ENCODE results near the gene STN1. TPM values are rescaled to one million over a fixed set of nuclear protein-coding genes. Genes with fewer than 3 reads are reported as not detected.
A peak's percentile ranks its signal among the peaks of the same experiment; 100 is the strongest.

Gene STN1
- total RNA-seq, 1 experiment from 2014 or later: 28.9 TPM

DNA sequence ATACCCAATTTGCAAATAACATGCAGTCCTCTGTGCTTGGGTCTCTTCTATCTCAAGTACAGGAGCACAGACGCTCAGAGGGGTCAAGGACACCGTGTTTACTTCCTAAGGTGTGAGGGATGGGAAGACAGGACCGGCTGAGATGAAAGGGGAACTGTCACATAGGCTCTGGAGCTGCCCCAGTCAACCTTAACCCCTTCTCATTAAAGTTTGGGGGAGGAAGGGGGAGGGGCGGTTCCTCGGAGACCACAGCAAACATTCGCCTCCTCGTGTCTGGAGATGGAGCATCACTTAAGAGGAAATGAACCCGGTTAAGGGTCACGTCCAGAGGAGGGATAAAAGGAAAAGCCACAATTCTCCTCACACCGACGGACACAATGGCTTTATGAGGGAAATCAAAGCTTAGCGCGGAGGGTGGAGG is 63.7 kb downstream of the STN1 start:
- ATAC-seq: no peak; the same call in 1 of the 2 replicates
- Histone ChIP-seq H3K9me3 (ENCODE audit: control insufficient read depth, insufficient read depth, low read depth, low read length) (no peaks in the 10 kb centered on the region), H3K4me1 (ENCODE audit: control insufficient read depth, insufficient read depth, low read length) (peaks cover 37% of the 10 kb centered on the region), H3K36me3 (ENCODE audit: control insufficient read depth, insufficient read depth, low read length) (no peaks in the 10 kb centered on the region), H3K27me3 (ENCODE audit: control insufficient read depth, insufficient read depth, low read length) (no peaks in the 10 kb centered on the region), H3K4me3 (ENCODE audit: low read depth in 2 of 2, low read length in 2 of 2) (peak overlapping the region; percentile 45 to 75), H3K27ac (ENCODE audit: low read length) (peak overlapping the region; percentile 7)
- in situ Hi-C loops (cut with HindIII; ENCODE audit: low pct_unique_long_range_greater_than_20kb, low sequenced_read_pairs) (no loop called here), intact Hi-C loops (cut with micrococcal nuclease; ENCODE audit: unreplicated experiment) (loop anchor here (10.0 kb wide), 1 partner anchor 89 kb away; no protein-coding TSS in a partner anchor)
- ChIA-PET POLR2A (no interaction called here), CTCF (interaction anchor here (0.5 to 1.6 kb wide), 3 partner anchors 99 to 141 kb away, joined by 3 to 8 read pairs (median 4); no protein-coding TSS in a partner anchor)
- DNase-seq (ENCODE audit: low read depth, low spot score): no peak
- TF ChIP-seq, protein P1, sequence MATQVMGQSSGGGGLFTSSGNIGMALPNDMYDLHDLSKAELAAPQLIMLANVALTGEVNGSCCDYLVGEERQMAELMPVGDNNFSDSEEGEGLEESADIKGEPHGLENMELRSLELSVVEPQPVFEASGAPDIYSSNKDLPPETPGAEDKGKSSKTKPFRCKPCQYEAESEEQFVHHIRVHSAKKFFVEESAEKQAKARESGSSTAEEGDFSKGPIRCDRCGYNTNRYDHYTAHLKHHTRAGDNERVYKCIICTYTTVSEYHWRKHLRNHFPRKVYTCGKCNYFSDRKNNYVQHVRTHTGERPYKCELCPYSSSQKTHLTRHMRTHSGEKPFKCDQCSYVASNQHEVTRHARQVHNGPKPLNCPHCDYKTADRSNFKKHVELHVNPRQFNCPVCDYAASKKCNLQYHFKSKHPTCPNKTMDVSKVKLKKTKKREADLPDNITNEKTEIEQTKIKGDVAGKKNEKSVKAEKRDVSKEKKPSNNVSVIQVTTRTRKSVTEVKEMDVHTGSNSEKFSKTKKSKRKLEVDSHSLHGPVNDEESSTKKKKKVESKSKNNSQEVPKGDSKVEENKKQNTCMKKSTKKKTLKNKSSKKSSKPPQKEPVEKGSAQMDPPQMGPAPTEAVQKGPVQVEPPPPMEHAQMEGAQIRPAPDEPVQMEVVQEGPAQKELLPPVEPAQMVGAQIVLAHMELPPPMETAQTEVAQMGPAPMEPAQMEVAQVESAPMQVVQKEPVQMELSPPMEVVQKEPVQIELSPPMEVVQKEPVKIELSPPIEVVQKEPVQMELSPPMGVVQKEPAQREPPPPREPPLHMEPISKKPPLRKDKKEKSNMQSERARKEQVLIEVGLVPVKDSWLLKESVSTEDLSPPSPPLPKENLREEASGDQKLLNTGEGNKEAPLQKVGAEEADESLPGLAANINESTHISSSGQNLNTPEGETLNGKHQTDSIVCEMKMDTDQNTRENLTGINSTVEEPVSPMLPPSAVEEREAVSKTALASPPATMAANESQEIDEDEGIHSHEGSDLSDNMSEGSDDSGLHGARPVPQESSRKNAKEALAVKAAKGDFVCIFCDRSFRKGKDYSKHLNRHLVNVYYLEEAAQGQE (IDR thresholded peaks at IDR 0.05; ENCODE audit: insufficient read depth in 1 of 2, low read depth in 2 of 2, low read length in 1 of 2): no peak
- TF ChIP-seq TCF7L2 (IDR thresholded peaks at IDR 0.05; ENCODE audit: low read depth, low read length): peak; percentile 84
- 0 out of 2 replicates have a peak, but pooled peaks have one; percentile 10 for TF ChIP-seq SIN3A (IDR thresholded peaks at IDR 0.05; ENCODE audit: borderline replicate concordance, insufficient read depth, low read depth, low read length)
- no peak for TF ChIP-seq POLR2AphosphoS5 (IDR thresholded peaks at IDR 0.05; ENCODE audit: low read depth, low read length)
- TF ChIP-seq, protein P2, sequence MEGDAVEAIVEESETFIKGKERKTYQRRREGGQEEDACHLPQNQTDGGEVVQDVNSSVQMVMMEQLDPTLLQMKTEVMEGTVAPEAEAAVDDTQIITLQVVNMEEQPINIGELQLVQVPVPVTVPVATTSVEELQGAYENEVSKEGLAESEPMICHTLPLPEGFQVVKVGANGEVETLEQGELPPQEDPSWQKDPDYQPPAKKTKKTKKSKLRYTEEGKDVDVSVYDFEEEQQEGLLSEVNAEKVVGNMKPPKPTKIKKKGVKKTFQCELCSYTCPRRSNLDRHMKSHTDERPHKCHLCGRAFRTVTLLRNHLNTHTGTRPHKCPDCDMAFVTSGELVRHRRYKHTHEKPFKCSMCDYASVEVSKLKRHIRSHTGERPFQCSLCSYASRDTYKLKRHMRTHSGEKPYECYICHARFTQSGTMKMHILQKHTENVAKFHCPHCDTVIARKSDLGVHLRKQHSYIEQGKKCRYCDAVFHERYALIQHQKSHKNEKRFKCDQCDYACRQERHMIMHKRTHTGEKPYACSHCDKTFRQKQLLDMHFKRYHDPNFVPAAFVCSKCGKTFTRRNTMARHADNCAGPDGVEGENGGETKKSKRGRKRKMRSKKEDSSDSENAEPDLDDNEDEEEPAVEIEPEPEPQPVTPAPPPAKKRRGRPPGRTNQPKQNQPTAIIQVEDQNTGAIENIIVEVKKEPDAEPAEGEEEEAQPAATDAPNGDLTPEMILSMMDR (IDR thresholded peaks at IDR 0.05): no peak
- no TSS peak for BruUV-seq (replicated peaks)

DNA sequence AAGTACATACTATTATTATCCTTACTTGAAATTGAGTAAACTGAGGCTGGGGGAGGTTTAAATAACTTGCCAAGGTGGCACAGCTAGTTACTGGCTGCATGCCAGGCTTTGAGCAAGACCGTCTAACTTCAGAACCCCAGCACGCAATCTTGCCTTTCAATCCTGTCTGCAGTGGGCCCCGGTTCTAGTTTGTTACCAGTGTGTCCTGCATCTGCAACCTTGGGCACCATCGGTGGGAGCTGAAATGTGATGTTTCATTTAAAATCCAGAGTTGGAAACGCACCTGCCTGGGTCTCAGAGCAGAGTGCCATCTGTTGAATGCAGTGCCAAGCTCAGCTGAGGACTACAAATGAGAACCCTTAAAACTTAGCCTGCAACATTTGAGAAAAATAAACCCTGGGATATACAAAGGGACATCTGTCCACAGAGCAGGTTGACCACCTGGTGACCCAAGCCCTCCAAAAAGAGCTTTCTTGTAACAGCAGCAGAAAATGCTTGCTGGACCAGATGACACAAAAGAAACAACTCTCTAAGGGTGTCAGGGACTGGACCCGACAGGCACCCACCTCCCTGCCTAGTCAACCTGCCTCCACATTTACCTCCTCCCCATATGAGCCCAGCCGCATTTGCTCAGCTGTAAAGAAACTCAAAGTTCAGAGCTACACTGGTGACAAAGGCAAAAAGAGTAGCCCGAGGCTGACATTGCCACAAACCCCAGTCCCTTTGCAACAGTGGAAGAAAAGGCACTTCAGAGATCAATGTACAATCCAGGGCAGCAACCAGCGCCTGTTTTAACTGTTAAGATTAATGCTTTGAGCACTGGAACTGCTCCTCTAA is 64.3 kb downstream of the STN1 start:
- intact Hi-C loops (cut with micrococcal nuclease; ENCODE audit: unreplicated experiment): loop anchor here (10.0 kb wide), 1 partner anchor 89 kb away; no protein-coding TSS in a partner anchor
- peaks cover 41% of the 10 kb centered on the region for H3K4me1 ChIP-seq (ENCODE audit: control insufficient read depth, insufficient read depth, low read length)
- TF ChIP-seq, protein P2 (IDR thresholded peaks at IDR 0.05): no peak
- TF ChIP-seq, protein P1 (IDR thresholded peaks at IDR 0.05; ENCODE audit: insufficient read depth in 1 of 2, low read depth in 2 of 2, low read length in 1 of 2): no peak
- TF ChIP-seq TCF7L2 (IDR thresholded peaks at IDR 0.05; ENCODE audit: low read depth, low read length): no peak
- TF ChIP-seq POLR2AphosphoS5 (IDR thresholded peaks at IDR 0.05; ENCODE audit: low read depth, low read length): no peak
- TF ChIP-seq SIN3A (IDR thresholded peaks at IDR 0.05; ENCODE audit: borderline replicate concordance, insufficient read depth, low read depth, low read length): no peak
- BruUV-seq (replicated peaks): no TSS peak
- H3K9me3 ChIP-seq (ENCODE audit: control insufficient read depth, insufficient read depth, low read depth, low read length): no peaks in the 10 kb centered on the region
- ChIA-PET CTCF (interaction anchor here (1.0 to 1.6 kb wide), 2 partner anchors 98 to 140 kb away, joined by 3 to 8 read pairs; no protein-coding TSS in a partner anchor), POLR2A (interaction anchor here (0.9 to 1.0 kb wide), 2 partner anchors 10 to 158 kb away, joined by 3 to 6 read pairs; no protein-coding TSS in a partner anchor)
- H3K27ac ChIP-seq (ENCODE audit: low read length): peak overlapping the region; percentile 7
- peak overlapping the region; percentile 45 to 75 for H3K4me3 ChIP-seq (ENCODE audit: low read depth in 2 of 2, low read length in 2 of 2)
- in situ Hi-C loops (cut with HindIII; ENCODE audit: low pct_unique_long_range_greater_than_20kb, low sequenced_read_pairs): no loop called here
- H3K36me3 ChIP-seq (ENCODE audit: control insufficient read depth, insufficient read depth, low read length): no peaks in the 10 kb centered on the region
- DNase-seq (ENCODE audit: low read depth, low spot score) (no peak), ATAC-seq (no peak)
- no peaks in the 10 kb centered on the region for H3K27me3 ChIP-seq (ENCODE audit: control insufficient read depth, insufficient read depth, low read length)
